ENCODE results near the gene CASP10.

Gene CASP10

GRCh38 chr2:201244829-201245228 is 61.9 kb downstream of the CASP10 start:
- no peak for DNase-seq (ENCODE audit: low read depth)
- no peak overlapping the region for H3K4me3 ChIP-seq (ENCODE audit: low read depth, low read length)
- no peak for TF ChIP-seq CTCF (IDR thresholded peaks at IDR 0.05; ENCODE audit: control insufficient read depth, extremely low read depth, insufficient read depth)

- DNase-seq (ENCODE audit: low read depth), result no peak
- H3K4me3 ChIP-seq (ENCODE audit: low read depth, low read length), result no peak overlapping the region
- no peak for TF ChIP-seq CTCF (IDR thresholded peaks at IDR 0.05; ENCODE audit: control insufficient read depth, extremely low read depth, insufficient read depth)
These were observed 63.3 kb downstream of the CASP10 start for GRCh38 chr2:201246280-201246679.

GRCh38 chr2:201248288-201248844 is 65.4 kb downstream of the CASP10 start:
- no peak for TF ChIP-seq CTCF (IDR thresholded peaks at IDR 0.05; ENCODE audit: control insufficient read depth, extremely low read depth, insufficient read depth)
- DNase-seq (ENCODE audit: low read depth), result no peak
- no peak overlapping the region for H3K4me3 ChIP-seq (ENCODE audit: low read depth, low read length)

GRCh38 chr2:201249889-201250288 is 66.9 kb downstream of the CASP10 start:
- DNase-seq (ENCODE audit: low read depth), result no peak
- H3K4me3 ChIP-seq (ENCODE audit: low read depth, low read length), result no peak overlapping the region
- TF ChIP-seq CTCF (IDR thresholded peaks at IDR 0.05; ENCODE audit: control insufficient read depth, extremely low read depth, insufficient read depth), result no peak

GRCh38 chr2:201250741-201251140 is 67.8 kb downstream of the CASP10 start:
- no peak for DNase-seq (ENCODE audit: low read depth)
- H3K4me3 ChIP-seq (ENCODE audit: low read depth, low read length), result no peak overlapping the region
- TF ChIP-seq CTCF (IDR thresholded peaks at IDR 0.05; ENCODE audit: control insufficient read depth, extremely low read depth, insufficient read depth), result no peak

- DNase-seq (ENCODE audit: low read depth), result no peak
- no peak overlapping the region for H3K4me3 ChIP-seq (ENCODE audit: low read depth, low read length)
- TF ChIP-seq CTCF (IDR thresholded peaks at IDR 0.05; ENCODE audit: control insufficient read depth, extremely low read depth, insufficient read depth), result no peak
These were observed 71.3 kb downstream of the CASP10 start for GRCh38 chr2:201254081-201254730.

All from LNCaP clone FGC (cell line).